Tibial artery (tissue), 4 donors: ENCODE measurements around the gene AGBL1.

ENCODE experiments used
- DNase-seq, 2 donors: peaks; one replicate each; pipeline ENCODE4 v3.0.0-alpha.2; 2019
- H3K27ac ChIP-seq, 2 donors: fragments of 200-600 bp; sonication (generic) in 1 of 2; 1 replicate in 1 of 2; 2 replicates in 1 of 2; pipeline ENCODE4 v1.5.1; 2018 to 2019; ENCODE audit warnings: mild to moderate bottlenecking in 1 of 2
- H3K27me3 ChIP-seq, 2 donors: fragments of 200-600 bp; sonication (generic) in 1 of 2; one replicate each; pipeline versions ENCODE4 v1.5.1 to v1.6.0; 2016 to 2019
- H3K36me3 ChIP-seq, 3 donors: fragments of 200-600 bp; sonication (generic) in 2 of 3; one replicate each; pipeline ENCODE4 v1.5.1; 2016 to 2019; ENCODE audit warnings: mild to moderate bottlenecking in 2 of 3
- H3K4me1 ChIP-seq, 4 donors: fragments of 200-600 bp; sonication (generic) in 2 of 4; 1 replicate in 3 of 4; 2 replicates in 1 of 4; pipeline ENCODE4 v1.5.1; 2016 to 2019
- H3K4me3 ChIP-seq, 2 donors: fragments of 200-600 bp; sonication (generic) in 1 of 2; 1 replicate in 1 of 2; 2 replicates in 1 of 2; pipeline ENCODE4 v1.5.1; 2018 to 2019; ENCODE audit warnings: mild to moderate bottlenecking in 2 of 2
- H3K9me3 ChIP-seq, 3 donors: fragments of 200-600 bp; sonication (generic) in 1 of 3; one replicate each; pipeline ENCODE4 v1.5.1; 2016 to 2019
- CTCF ChIP-seq, 2 experiments: fragments of 200-600 bp in 1 of 2; fragments of 450-650 bp in 1 of 2; IDR thresholded peaks; one replicate each; pipeline ENCODE4 v1.5.1; 2017 to 2019; ENCODE audit warnings: antibody characterized with exemption in 2 of 2, mild to moderate bottlenecking in 1 of 2, moderate library complexity in 1 of 2
- intact Hi-C: fragments of 100-400 bp; cut with DNase I; formaldehyde crosslinking; loops from one replicate; pipeline ENCODE4 v1.15.0; 2023; ENCODE audit warnings: low total_unique reads

AGBL1 gene

GRCh38 chr15:87045746-87046145 lies 966.1 kb downstream of the AGBL1 start:
- TF ChIP-seq CTCF (IDR thresholded peaks at IDR 0.05): no peak

GRCh38 chr15:87047203-87047965 lies 967.7 kb downstream of the AGBL1 start:
- no peak for DNase-seq
- H3K4me3 ChIP-seq: no peak overlapping the region
- intact Hi-C loops: no loop called here
- H3K27me3 ChIP-seq: no peaks in the 10 kb centered on the region
- H3K9me3 ChIP-seq: no peaks in the 10 kb centered on the region
- TF ChIP-seq CTCF (IDR thresholded peaks at IDR 0.05): no peak
- H3K4me1 ChIP-seq: no peaks in the 10 kb centered on the region
- H3K36me3 ChIP-seq: no peaks in the 10 kb centered on the region
- no peak overlapping the region for H3K27ac ChIP-seq

More at GRCh38 chr15:87045746-87046145, 966.1 kb downstream of the AGBL1 start:
- H3K27ac ChIP-seq: no peak overlapping the region
- intact Hi-C loops: no loop called here
- H3K4me3 ChIP-seq: no peak overlapping the region
- DNase-seq: no peak
- no peaks in the 10 kb centered on the region for H3K4me1 ChIP-seq
- no peaks in the 10 kb centered on the region for H3K27me3 ChIP-seq
- no peaks in the 10 kb centered on the region for H3K36me3 ChIP-seq
- no peaks in the 10 kb centered on the region for H3K9me3 ChIP-seq
